GM12878 (cell line): ENCODE measurements around the gene AOAH. TPM values are rescaled to one million over a fixed set of nuclear protein-coding genes. Genes with fewer than 3 reads are reported as not detected.
A peak's percentile ranks its signal among the peaks of the same experiment; 100 is the strongest.

Source experiments
- ATAC-seq: fragments of 200-7000 bp; cut with Tn5 transposase; 3 replicates; pipeline ENCODE4 v1.9.1; 2020; ENCODE audit warnings: mild to moderate bottlenecking, moderate library complexity
- BruUV-seq: library from RNA; stranded (reverse); fragments of 400-500 nt; replicated peaks from 2 replicates; lab custom pipeline; 2021; lab: Mats Ljungman, UMichigan
- CTCF ChIA-PET: fragments of 300-600 bp; sonication (Branson Sonifier 250); formaldehyde crosslinking; extraction: SDS; loops from one replicate; lab custom pipeline; 2021; ENCODE audit warnings: inconsistent platforms; lab: Yijun Ruan, JAX
- POLR2A ChIA-PET: fragments of 350-600 bp; formaldehyde crosslinking; extraction: SDS; loops from one replicate; lab custom pipeline; 2021; ENCODE audit warnings: inconsistent platforms; lab: Charles Lee
- RAD21 ChIA-PET: fragments of 300-600 bp; sonication (Branson Sonifier 250); formaldehyde crosslinking; loops from one replicate; lab custom pipeline; 2023; ENCODE audit warnings: antibody characterized with exemption; ENCODE audit not compliant: unreplicated experiment; lab: Charles Lee
- SMC1A ChIA-PET: fragments of 300-600 bp; sonication (Branson Sonifier 250); formaldehyde crosslinking; loops from one replicate; lab custom pipeline; 2023; ENCODE audit not compliant: unreplicated experiment, uncharacterized antibody; lab: Charles Lee
- DNase-seq: peaks from one replicate; pipeline ENCODE4 v3.0.0-alpha.2; 2011; ENCODE audit warnings: low read depth, low spot score
- FAIRE-seq: peaks from 3 replicates; lab custom pipeline; 2011; peaks lifted over from hg19 to GRCh38; lab: Jason Lieb, UNC
- H2AFZ ChIP-seq: 2 replicates; pipeline ENCODE4 v1.6.0; 2011; ENCODE audit warnings: low read depth, low read length, control low read depth; ENCODE audit not compliant: control insufficient read depth
- H3K27ac ChIP-seq: 2 replicates; pipeline ENCODE4 v1.5.1; 2011; ENCODE audit warnings: control low read depth; ENCODE audit not compliant: control insufficient read depth, insufficient read depth
- H3K27me3 ChIP-seq, 2 experiments: replicated peaks in 1 of 2; 2 replicates each; pipeline versions ENCODE4 v1.6.0 to v1.6.1; 2011; ENCODE audit warnings: low read length in 1 of 2; ENCODE audit not compliant: control insufficient read depth in 2 of 2, insufficient read depth in 2 of 2
- H3K36me3 ChIP-seq, 2 experiments: 2 replicates each; pipeline ENCODE4 v1.5.1; 2011; ENCODE audit warnings: low read length in 1 of 2; ENCODE audit not compliant: control insufficient read depth in 2 of 2, insufficient read depth in 2 of 2
- H3K4me1 ChIP-seq: 2 replicates; pipeline ENCODE4 v1.6.1; 2011; ENCODE audit warnings: mild to moderate bottlenecking, low read length, moderate library complexity, mixed read lengths; ENCODE audit not compliant: control insufficient read depth, insufficient read depth
- H3K4me2 ChIP-seq: 2 replicates; pipeline ENCODE4 v1.6.0; 2011; ENCODE audit warnings: control low read depth; ENCODE audit not compliant: control insufficient read depth, insufficient read depth
- H3K4me3 ChIP-seq: fragments of 200-600 bp; sonication (generic); 2 replicates; pipeline ENCODE4 v1.5.1; 2016
- H3K79me2 ChIP-seq: 2 replicates; pipeline ENCODE4 v1.6.0; 2011; ENCODE audit warnings: low read length; ENCODE audit not compliant: control insufficient read depth, insufficient read depth
- H3K9ac ChIP-seq: 2 replicates; pipeline ENCODE4 v1.8.0; 2011; ENCODE audit warnings: low read length, control low read depth, mixed read lengths; ENCODE audit not compliant: control insufficient read depth, insufficient read depth
- H3K9me3 ChIP-seq: replicated peaks from 3 replicates; pipeline ENCODE4 v1.5.1; 2011; ENCODE audit warnings: mild to moderate bottlenecking, low read length; ENCODE audit not compliant: control insufficient read depth, insufficient read depth
- H4K20me1 ChIP-seq: 2 replicates; pipeline ENCODE4 v1.6.0; 2011; ENCODE audit not compliant: control insufficient read depth, insufficient read depth
- IRF5 ChIP-seq: fragments of 450-650 bp; IDR thresholded peaks from 2 replicates; pipeline ENCODE4 v1.6.1; 2017; ENCODE audit warnings: borderline replicate concordance
- PKNOX1 ChIP-seq: fragments of 450-650 bp; IDR thresholded peaks from 2 replicates; pipeline ENCODE4 v1.6.1; 2016; ENCODE audit warnings: mild to moderate bottlenecking
- RUNX3 ChIP-seq: IDR thresholded peaks from 2 replicates; pipeline ENCODE4 v1.6.1; 2012; ENCODE audit warnings: low read length, inconsistent platforms
- TCF7 ChIP-seq: IDR thresholded peaks from 2 replicates; pipeline ENCODE4 v1.6.1; 2014; ENCODE audit warnings: antibody characterized with exemption, borderline replicate concordance
- WGBS: methylation state at CpG from one replicate; pipeline ENCODE4 v1.1.6; 2016; ENCODE audit warnings: low lambda C conversion rate; ENCODE audit not compliant: insufficient replicate concordance, insufficient coverage; ENCODE audit errors: missing lambda C conversion rate; 5-methylcytosine and 5-hydroxymethylcytosine counted together
- in situ Hi-C: fragments of 300-500 bp; cut with MboI; formaldehyde crosslinking; loops from 9 replicates; pipeline ENCODE4 v1.14.3; 2018; ENCODE audit warnings: mixed read lengths
- intact Hi-C: fragments of 100-400 bp; cut with micrococcal nuclease; formaldehyde crosslinking; loops from one replicate; pipeline ENCODE4 v1.14.2; 2022; ENCODE audit not compliant: unreplicated experiment
- polyA plus RNA-seq, 11 experiments: library from polyadenylated mRNA; depleted of rRNA in 4 of 11; unstranded in 6 of 11; stranded (reverse) in 5 of 11; fragments of >200 nt; fragmentation: Nextera tagmentation in 4 of 11; fragmentation: Illumina TruSeq in 1 of 11; extraction: Ambion mirVana in 4 of 11; extraction: Trizol in 1 of 11; gene quantifications; 1 replicate in 1 of 11; 2 replicates in 10 of 11; pipeline versions ENCODE4 v1.2.1 to v1.2.3, GENCODE V29; 2011 to 2016; ENCODE audit warnings: inconsistent platforms in 2 of 11, missing spikeins in 2 of 11, low read depth in 1 of 11
- total RNA-seq, 4 experiments: library from RNA; depleted of rRNA in 3 of 4; stranded (reverse); fragments of >200 nt in 3 of 4; fragmentation: Illumina TruSeq in 1 of 4; extraction: Trizol in 1 of 4; gene quantifications; 2 replicates each; pipeline versions ENCODE4 v1.2.1 to v1.2.3, GENCODE V29; 2013 to 2021

Gene AOAH
- total and polyA plus RNA-seq, 10 of the 15 experiments (the other 5 are each of a cell fraction or from before 2014, with no cell fraction given): 0.32 to 2.8 (median 1.4) TPM

GRCh38 chr7:36474283-36475010 lies 249.8 kb downstream of the AOAH start:
- Histone ChIP-seq H3K4me3 (no peak overlapping the region), H3K36me3 (no peaks in the 10 kb centered on the region), H3K27me3 (no peaks in the 10 kb centered on the region; a peak in 1 of 4 replicates), H3K79me2 (no peaks in the 10 kb centered on the region), H3K9me3 (no peaks in the 10 kb centered on the region), H3K4me2 (no peak overlapping the region), H3K9ac (no peak overlapping the region), H4K20me1 (no peaks in the 10 kb centered on the region), H3K4me1 (no peaks in the 10 kb centered on the region), H2AFZ (no peak overlapping the region), H3K27ac (no peak overlapping the region)
- no TSS peak for BruUV-seq
- no peak for FAIRE-seq
- TF ChIP-seq RUNX3 (peak; percentile 51; the same call in 1 of the 2 replicates), TCF7 (no peak), PKNOX1 (no peak), IRF5 (no peak)
- ATAC-seq: peak; percentile 13
- in situ Hi-C loops: no loop called here
- intact Hi-C loops: loop anchor here (1.0 to 5.0 kb wide), 3 partner anchors 196 to 723 kb away; no protein-coding TSS in a partner anchor
- RAD21 ChIA-PET: interaction anchor here (0.6 to 2.2 kb wide), 3 partner anchors 167 to 707 kb away, joined by 3 to 7 read pairs (median 4); no protein-coding TSS in a partner anchor
- POLR2A ChIA-PET: interaction anchor here (0.5 kb wide), 1 partner anchor 991 kb away, joined by 5 read pairs; no protein-coding TSS in a partner anchor
- SMC1A ChIA-PET: interaction anchor here (0.7 to 1.5 kb wide), 7 partner anchors 13 to 728 kb away, joined by 3 to 5 read pairs (median 3); no protein-coding TSS in a partner anchor
- 51% methylated on average over 6 of the region's 6 CpGs for whole genome bisulfite sequencing
- CTCF ChIA-PET: interaction anchor here (1.0 to 6.1 kb wide), 7 partner anchors 33 to 726 kb away, joined by 3 to 29 read pairs (median 7); no protein-coding TSS in a partner anchor
- DNase-seq: no peak
